HG03442 (cell line): Measurements from ENCODE around the gene C16orf46.

Experiments
- ATAC-seq: cut with Tn5 transposase; IDR thresholded peaks from one replicate; pipeline ENCODE4 v1.9.1; 2021; ENCODE audit warnings: mild to moderate bottlenecking, moderate library complexity; ENCODE audit not compliant: unreplicated experiment

C16orf46 gene

DNA sequence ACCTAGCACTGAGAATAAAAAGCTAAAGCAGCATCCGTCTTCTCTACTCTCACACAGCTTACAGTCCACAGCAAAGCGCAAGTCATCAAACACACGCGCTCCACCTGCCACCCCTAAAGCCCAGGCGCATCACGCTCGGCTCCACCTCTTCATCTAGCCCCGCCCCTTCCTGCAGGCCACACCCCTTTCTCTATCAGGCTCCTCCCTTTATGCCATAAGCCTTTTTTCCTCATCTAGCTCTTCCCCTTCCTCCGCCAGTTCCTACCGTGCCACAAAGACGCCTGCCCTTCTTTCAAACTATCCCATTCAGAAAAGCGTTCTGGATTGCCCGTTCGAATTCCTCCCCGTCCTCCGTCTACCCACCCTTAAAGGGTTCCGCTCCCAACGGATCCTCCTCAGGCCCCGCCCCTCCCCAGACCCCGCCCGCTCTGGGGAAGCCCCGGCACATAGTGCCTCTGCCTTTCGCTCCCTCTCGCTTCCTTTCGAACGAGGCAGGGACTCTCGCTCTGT, 417 bp downstream of the C16orf46 start:
- peak; percentile 73 for ATAC-seq

DNA sequence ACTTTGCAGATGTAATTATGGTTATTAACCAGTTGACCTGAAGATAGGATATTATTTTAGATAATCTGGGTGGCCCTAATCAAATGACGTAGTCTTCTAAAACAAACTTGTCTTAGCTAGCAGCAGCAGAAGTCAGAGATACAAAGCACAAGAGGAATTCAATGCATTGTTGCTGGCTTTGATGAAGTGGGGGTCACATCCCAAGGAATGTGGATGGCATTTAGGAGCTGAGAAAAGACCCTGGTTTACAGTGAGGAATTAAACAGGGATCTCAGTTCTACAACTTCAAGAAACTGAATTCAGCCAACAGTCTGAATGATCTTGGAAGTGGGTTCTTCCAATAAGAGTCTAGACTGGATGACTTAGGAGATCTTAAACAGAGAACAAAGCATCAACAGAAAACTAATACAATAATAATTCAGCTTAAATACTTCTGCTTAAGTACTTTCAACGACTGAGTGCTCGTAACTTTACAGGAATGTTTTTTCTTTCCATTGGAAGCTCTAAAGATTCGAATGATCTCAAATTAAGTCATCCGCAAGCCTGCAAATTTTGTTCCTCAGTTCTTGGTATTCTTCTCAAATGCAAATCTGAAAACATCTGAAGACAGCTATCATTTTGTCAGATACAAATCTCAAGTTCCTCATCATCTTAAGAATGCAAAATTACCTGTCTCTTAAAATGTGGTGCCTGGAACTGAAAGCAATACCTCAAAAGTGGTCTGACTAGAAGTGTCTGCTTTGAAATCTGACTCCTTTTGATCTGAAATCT, 3.3 kb downstream of the C16orf46 start:
- no peak for ATAC-seq

DNA sequence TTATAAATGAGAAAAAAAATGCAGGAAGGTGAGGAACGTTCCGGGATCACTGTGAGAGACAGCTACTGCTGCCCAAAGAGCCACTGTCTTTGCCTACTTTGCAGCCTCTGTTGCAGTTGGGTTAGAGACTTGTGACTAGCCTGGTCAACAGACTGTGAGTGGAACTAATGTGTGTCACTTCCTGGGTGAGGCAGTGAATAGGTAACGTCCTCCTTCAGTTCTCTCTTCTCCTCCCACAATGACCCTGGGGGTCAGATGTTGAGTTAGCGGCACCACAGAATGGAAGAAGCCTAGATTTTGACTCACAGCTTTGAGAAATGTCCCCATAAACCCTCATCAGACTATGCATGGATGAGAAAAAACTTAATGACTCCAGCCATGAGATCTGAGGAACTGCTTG, 5.2 kb downstream of the C16orf46 start:
- ATAC-seq = no peak

DNA sequence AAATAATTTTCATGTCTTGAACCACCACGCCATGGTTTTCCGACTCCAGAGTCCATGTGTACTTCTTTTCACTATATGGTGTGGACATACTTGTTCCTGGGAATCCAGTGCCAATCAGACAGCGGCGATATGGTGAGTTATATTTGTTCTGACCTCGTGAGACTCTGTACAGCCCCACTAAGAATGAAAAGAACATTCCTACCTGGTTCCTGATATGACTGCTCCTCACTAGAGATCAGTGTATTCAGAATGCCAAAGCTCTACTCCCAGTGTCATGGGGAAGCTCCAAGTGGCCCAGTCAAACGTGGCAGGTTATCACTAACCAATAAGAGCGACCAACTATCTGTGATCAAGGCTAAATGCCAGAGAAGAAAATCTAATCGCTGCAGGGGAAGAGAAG, 6.1 kb downstream of the C16orf46 start:
- ATAC-seq = no peak

DNA sequence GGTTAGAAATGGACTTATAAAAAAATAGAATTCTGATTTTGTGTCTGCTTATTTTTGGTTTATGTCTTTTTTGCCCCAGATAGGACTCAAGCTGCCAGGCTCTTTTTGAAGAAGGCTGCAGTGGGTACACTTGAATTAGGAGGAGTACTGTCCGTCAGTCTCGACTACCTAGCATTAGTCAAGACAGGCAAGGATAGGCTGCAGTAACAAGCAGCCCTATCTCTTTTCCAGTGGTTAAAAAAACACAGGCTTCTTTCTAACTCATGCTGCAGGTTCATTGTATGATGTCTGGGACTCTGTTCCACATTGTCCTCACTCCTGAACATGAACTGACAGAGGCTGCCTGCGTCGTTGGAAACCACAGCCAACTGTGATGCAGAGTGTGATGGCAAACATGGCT, 8.0 kb downstream of the C16orf46 start:
- ATAC-seq = no peak

DNA sequence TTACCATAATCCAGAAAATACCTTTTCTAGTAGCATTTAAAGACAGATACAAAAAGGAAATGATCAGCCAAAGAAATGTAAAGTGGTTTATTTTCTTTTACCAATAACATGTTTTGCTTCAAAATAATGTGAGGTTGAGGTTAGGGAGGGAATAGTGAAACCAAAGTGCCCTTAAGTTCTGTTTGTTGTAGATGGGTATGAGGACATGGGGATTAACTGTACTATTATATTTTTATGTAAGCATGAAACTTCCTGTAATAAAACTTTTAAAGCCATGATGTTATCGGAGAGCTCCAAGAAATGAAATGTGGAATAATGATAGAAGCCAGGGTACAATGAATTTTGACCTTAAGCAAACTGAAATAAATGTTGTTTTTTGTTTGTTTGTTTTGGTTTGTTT, 9.9 kb downstream of the C16orf46 start:
- no peak for ATAC-seq

DNA sequence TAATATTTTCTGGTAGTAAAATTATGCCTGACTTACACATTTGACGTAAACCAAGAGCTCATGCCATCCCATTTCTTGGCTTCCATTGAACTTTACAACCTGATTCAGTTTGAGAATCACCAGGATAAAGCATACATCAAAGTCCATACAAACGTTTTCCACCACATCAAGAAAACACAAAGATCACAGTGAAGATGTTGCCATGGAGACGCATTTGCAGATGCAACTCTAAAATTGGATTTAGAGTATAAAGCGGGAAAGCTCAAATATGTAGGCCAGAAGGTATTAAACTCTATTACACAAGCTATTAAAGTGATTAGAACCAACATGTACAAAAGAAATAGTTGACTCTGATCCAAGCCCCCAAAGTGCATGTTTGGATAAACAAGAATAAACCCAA, 10.4 kb downstream of the C16orf46 start:
- ATAC-seq = no peak

DNA sequence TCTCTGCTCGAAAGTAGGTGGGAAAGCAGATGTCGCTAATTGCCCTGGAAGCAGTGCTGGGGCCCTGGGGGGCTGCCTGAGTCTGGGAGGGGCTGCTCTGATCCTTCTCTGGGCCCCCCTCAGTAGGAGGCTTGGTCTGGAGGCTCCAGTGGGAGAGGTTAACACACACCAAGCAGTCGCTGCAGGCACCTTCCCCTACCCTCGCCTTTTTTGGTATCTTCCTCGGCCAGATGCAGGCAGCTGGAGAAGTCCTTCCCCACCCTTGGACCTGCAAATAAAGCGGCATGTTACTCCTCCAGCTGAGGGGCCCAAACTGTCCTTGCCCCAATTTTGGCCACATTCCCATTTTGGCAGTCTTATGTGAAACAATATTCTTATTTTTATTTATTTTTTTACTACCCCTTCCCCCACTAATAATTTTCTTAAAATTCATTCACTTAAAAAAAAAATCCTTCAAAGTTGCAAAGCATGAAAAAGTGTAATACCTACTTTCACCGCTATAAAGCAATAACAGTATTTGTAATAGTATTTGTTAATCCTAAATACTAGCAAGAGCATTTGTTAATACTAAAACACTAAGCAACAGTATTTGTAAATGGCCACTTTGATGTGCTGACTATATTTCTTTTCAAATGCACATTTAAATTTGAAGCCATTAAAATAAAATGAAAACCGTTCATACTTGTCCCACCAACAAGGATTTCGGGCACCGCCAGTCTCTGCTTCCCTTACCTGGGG, 15.0 kb downstream of the C16orf46 start:
- ATAC-seq = no peak

DNA sequence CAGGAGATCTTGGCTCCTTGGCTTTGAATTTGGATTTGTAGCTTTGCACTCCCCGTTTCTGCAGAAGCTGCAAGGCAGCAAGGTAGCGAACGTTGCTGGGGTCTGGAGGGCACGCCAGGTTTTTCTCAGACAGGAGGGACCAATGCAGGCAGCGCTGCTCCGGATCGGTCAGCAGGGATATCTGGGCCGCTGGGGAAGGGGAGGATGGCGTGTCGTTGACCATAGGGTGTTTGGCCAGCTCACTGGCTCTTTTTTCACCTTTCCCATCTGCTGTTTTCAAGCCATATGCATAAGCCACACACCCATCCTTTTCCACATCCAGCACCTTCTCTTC, 15.8 kb downstream of the C16orf46 start:
- ATAC-seq = no peak

DNA sequence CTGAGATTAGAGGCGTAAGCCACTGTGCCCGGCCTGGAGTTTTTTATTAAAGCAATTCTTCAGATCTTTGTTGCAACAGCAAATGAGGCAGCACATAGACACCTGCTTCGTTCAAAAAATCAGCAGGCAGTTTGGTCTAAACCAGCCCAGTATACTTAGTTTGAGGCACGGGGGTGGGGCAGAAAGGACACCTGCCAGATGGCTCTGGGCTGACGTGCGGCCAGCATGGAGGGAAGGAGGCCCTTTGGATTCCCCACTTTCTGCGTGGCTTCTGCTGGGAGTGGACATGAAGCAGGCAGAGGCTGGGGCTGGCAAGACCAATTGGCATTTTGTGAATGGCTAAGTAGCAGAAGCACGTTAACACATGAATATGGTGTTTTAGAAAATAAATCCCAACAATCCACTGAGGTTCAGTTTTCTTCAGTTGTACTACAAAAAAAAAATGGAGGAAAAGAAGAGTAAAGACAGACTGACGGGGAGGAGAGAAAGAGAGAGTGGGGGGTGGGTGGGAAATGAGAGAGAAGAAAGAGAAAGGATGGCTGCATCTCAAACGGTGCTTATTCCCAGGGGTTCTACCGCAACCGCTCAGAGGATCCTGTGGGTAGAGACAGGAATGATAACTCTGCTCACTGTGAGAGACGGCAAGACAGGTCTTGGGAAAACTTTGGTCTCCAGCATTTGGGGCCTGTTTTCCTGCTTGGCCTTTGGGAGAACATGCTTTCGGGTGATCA, 16.3 kb downstream of the C16orf46 start:
- ATAC-seq = no peak

DNA sequence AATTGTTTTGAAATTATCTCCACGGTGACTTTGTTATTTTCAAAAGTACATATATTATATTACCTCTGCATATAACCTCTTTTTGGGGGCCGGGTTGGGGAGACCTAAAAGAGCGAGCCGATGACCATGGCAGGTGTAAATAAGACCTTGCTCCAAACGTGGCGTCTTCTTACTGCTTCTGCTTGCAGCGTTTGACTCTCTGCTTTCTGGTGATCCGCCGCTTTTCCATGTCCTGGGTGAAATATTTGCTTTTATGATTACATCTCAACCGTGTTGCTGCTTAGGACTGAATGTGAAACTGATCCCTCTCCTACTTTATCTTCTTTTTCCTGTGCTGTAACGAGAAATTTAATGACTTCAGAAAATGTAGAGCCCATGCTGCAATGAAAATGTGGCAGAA, 23.3 kb downstream of the C16orf46 start:
- no peak for ATAC-seq

DNA sequence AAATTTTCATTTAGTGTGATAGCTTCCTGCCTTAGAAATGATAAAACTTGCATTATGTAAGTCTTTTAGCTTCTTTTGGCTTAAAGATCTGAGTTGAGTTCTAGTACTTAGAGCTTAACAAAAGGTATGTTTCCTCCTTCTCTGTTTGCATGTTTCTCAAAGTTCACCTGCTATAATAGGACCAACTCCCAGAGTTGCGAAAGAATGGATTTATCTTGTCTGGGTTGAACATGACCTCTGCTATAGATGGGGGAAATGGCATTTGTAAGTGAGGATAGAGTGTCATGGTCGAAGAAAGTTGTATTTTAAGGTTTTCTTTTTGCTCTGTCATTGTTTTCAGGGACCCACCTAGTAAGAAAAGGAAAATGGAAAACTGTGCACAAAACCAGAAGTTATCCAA, 34.2 kb downstream of the C16orf46 start:
- no peak for ATAC-seq

DNA sequence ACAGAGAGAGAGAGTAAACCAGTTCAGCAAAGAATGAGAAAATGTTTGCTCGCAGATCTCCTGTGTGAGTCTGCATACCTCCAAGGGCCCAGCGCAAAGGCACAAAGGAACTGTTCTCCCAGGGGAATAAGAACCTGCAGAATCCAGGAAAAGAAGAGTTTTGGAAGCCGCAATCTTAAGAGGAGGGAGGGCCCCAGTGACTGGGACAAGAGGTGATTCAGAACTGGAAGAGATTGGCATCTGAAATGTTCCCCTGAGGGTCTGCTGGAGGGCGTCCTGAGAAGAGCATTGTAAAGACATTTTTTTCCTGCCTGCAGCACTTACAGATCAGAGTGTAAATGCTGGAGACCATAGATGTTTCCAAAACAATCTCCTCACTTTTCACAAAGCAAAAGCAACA, 35.3 kb downstream of the C16orf46 start:
- ATAC-seq = no peak

DNA sequence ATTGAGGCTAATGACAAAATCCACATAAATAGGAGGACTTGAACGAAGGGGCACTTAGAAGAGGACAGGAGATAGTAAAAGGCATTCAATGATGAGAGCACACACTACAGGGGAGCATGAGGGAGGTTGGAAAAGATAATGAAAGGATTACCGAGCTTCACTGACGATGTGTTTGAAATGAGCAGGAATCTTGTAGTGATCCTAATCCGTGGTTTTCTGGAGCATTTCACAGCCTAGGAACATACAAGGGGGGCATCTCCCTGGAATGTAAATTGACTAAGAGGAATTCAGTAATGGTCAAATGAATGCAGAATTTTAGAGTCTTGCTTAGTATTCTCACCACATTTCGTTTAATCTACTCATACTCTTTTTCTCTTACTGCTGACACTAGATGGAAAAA, 36.2 kb downstream of the C16orf46 start:
- ATAC-seq = no peak

DNA sequence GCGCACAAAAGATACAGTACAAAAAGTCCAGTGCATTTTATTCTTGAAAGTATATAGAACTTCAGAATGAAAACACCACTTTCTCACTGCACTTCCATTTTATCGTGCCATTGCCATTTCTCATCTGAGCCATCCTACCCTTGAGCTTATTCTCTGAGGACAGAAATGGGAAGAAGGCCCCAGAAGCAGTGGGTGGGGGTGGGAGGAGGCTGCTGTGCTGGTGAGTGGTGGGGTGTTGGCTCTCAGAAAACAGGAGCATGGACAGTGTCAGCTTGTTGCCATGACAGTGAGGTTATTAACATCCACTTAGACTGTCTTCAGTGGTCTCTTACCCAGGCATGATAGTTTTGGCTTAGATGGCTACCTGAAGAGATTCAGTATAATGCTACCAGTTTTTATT, 36.9 kb downstream of the C16orf46 start:
- no peak for ATAC-seq

DNA sequence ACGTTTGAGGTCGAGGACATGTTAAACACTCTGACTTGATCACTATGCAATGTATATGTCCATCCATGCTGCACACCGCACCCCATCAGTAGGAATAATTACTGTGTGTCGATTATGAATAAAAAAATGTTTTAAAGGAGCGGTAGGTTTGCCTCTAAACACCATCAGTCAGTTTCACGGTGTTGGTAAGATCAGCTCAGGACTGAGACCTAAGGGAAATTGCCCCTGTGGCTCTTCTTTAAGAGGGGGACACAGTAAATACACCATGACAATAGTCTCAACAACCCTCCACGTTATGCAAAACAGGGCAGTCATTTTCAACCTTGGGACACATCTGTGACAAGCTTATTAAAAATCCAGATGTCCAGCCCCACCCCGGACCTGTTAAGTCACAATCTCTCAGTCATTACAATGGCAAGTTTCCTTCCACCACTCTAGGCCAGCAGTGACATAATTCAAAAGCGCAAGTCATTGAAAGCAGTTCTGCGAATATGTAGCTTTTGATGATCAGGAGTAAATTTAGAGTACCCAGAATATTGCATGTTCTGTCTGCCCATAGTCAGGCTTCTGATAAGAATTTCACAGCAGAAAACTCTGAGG, 40.2 kb downstream of the C16orf46 start:
- ATAC-seq = no peak

DNA sequence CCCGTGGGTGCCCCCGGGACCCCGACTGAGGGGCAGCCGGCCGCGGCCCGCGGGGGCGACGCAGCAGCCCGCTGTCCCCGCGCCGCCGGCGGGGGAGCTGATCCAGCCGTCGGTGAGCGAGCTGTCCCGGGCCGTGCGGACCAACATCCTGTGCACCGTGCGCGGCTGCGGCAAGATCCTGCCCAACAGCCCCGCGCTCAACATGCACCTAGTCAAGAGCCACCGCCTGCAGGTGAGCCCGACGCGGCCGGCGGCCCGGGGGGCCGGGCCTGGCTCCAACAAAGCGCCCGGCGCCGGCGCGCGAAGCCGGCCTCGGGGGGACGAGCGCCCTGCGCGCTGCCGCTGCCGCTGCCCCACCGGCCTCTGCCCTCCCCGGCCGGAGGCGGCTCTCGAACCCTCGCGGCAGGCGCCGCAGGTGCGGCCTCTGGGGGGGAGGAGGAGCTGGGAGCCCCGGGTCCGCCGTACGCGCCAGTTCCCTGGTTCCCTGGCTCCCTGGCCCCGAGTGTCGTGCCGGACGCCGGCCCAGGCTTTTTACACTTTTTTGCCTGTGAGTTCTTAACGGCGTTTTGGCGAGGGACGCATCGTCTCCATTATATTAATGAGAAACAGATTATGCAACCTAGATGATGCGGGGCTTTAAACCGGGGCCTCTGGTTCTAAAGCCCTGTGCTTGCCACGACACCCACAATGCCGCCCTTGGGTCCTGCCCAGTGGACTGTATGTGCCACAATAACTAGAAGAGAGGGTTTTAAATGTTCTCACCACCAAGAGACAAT, 40.9 kb downstream of the C16orf46 start:
- ATAC-seq = peak; percentile 57

DNA sequence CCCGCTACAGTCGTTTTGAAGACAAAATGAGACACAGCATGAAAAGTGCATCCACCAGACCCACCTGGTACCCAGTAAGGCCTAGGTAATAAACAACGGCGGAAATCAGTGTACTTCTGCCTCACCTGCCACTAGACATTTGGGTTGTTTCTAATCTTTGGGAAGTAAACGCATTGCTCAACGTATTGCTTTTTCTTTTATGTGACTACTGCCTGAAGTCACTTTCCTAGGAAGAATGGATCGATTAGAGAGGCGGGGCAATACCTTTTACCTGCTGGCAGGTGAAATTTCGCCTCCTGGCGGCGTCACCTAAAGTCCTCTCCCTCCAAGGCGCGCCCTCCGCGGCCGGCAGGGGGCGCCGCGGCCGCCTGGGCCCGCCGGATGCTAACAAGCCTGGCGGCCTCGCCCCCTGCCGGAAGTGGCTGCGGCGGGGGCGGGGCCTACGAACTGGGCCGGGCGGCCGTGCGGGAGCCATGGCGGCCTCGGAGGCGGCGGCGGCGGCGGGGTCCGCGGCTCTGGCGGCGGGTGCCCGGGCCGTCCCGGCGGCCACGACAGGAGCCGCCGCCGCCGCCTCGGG, 41.6 kb downstream of the C16orf46 start, which contains the start of gene ATMIN:
Gene ATMIN (plus strand): TSS at position 445 of the 577 bp plus-strand sequence. CDS start 29 bp downstream, at position 474.
- ATAC-seq = peak; percentile 90

DNA sequence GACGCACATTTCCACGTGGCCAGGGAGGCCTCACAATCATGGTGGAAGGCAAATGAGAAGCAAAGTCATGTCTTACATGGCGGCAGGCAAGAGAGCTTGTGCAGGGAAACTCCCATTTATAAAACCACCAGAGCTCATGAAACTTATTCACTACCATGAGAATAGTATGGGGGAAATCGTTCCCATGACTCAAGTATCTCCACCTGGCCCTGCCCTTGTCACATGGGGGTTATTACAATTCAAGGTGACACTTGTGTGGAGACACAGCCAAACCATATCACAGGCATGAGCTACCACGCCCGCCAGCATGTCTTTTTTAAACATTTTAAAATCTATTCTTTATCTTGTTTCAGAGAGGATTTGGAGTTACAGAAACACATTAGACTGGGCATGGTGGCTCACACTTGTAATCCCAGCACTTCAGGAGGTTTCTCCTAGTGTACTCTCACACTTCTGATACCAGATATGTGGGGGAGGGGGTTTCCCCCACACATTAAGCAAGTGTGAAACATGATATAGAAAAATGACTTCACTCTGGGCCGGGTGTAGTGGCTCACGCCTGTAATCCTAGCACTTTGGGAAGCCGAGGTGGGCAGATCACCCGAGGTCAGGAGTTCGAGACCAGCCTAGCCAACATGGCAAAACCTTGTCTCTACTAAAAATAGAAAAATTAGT, 47.0 kb downstream of the C16orf46 start:
- no peak for ATAC-seq

DNA sequence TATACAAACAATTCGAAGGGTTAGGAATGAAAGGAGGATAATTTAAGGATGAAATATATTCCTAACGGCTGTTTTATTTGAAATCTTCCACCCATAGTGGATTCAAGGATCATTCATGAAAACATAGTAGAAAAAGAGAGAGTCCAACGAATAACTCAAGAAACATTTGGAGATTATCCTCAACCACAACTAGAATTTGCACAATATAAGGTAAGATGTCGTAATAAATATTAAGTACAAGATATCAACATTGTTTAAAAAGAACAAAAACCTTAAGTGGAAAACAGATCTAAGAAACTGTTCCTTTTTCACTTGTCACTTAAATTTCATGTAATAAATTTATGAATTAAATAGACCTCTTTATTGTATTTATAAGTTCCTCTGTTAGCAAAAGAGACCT, 50.6 kb downstream of the C16orf46 start:
- ATAC-seq = no peak
